HG03066 (cell line): ENCODE measurements around the gene GABRD.

Source experiments
- ATAC-seq: cut with Tn5 transposase; IDR thresholded peaks from one replicate; pipeline ENCODE4 v1.9.1; 2021; ENCODE audit warnings: low read depth; ENCODE audit not compliant: unreplicated experiment

The GABRD gene

GRCh38 chr1:2037314-2037979 is 18.3 kb downstream of the GABRD start:
- no peak for ATAC-seq

GRCh38 chr1:2038229-2038628 is 19.1 kb downstream of the GABRD start:
- ATAC-seq = no peak

- no peak for ATAC-seq
Measured at GRCh38 chr1:2039251-2039650, 20.1 kb downstream of the GABRD start.

- no peak for ATAC-seq
Measured at GRCh38 chr1:2041305-2041704, 22.2 kb downstream of the GABRD start.

- no peak for ATAC-seq
Measured at GRCh38 chr1:2041887-2042286, 22.7 kb downstream of the GABRD start.

- no peak for ATAC-seq
Measured at GRCh38 chr1:2042830-2043773, 24.0 kb downstream of the GABRD start.

- no peak for ATAC-seq
Measured at GRCh38 chr1:2043886-2044285, 24.7 kb downstream of the GABRD start.

GRCh38 chr1:2044510-2045319 is 25.6 kb downstream of the GABRD start:
- ATAC-seq = no peak

- no peak for ATAC-seq
Measured at GRCh38 chr1:2045468-2046173, 26.5 kb downstream of the GABRD start.

GRCh38 chr1:2046174-2046917 is 27.2 kb downstream of the GABRD start:
- ATAC-seq = no peak

GRCh38 chr1:2046953-2047748 is 28.0 kb downstream of the GABRD start:
- ATAC-seq = no peak

- ATAC-seq = no peak
Measured at GRCh38 chr1:2047749-2048729, 28.9 kb downstream of the GABRD start.

GRCh38 chr1:2049225-2049717 is 30.1 kb downstream of the GABRD start:
- ATAC-seq = no peak

GRCh38 chr1:2049718-2050431 is 30.7 kb downstream of the GABRD start, which contains the start of gene PRKCZ:
TSS of gene PRKCZ (plus strand) at chr1:2050411. CDS start at chr1:2050631, 220 bp downstream.
- ATAC-seq = no peak

- no peak for ATAC-seq
Measured at GRCh38 chr1:2050461-2050792, 31.3 kb downstream of the GABRD start.

- no peak for ATAC-seq
Measured at GRCh38 chr1:2050793-2051682, 31.9 kb downstream of the GABRD start.
